Measurements from ENCODE around the gene USP47. TPM values are rescaled to one million over a fixed set of nuclear protein-coding genes. Genes with fewer than 3 reads are reported as not detected.

USP47 gene
- total RNA-seq (2022; extraction: Qiagen RNA extraction; ENCODE audit: low read depth): 23.4 to 32.4 TPM (median 28.4 TPM) in 5 replicates

GRCh38 chr11:11841723-11842420, at the start of gene USP47:
Gene USP47, plus strand, starts transcription at chr11:11841972. Its CDS starts 214 bp downstream, at chr11:11842186.

GRCh38 chr11:12007769-12008737, 166.3 kb downstream of the USP47 start, which contains the start of gene DKK3:
Gene DKK3, minus strand, starts transcription at chr11:12008626. Its CDS starts 44 bp downstream, at chr11:12008582.

Other genes starting within 250 kb of the USP47 start
- gene GALNT18, start 220.0 kb upstream of the USP47 start, total RNA-seq (2022; extraction: Qiagen RNA extraction; ENCODE audit: low read depth): 18.4 to 28.2 TPM (median 23.4 TPM) in 5 replicates
- gene DKK3, start 166.7 kb downstream of the USP47 start, total RNA-seq (2022; extraction: Qiagen RNA extraction; ENCODE audit: low read depth): 15.4 to 22.3 TPM (median 18.2 TPM) in 5 replicates

All from A549 treated with ZK216348 at 1 μM for 4 hours (cell line).